A549 treated with RU486 at 1 μM for 4 hours (cell line): ENCODE data around the gene ITM2B. TPM values are rescaled to one million over a fixed set of nuclear protein-coding genes. Genes with fewer than 3 reads are reported as not detected.

Experiments
- total RNA-seq: library from RNA; stranded (reverse); fragments of 200-300 nt; extraction: Qiagen RNA extraction; gene quantifications from 5 replicates; pipeline ENCODE4 v1.2.3, GENCODE V29; 2022; ENCODE audit warnings: low read depth

Gene ITM2B
- 121 to 178 TPM (median 150 TPM) in 5 replicates for total RNA-seq

GRCh38 chr13:48233046-48233888, at the start of gene ITM2B:
Gene ITM2B, plus strand, starts transcription at chr13:48233206. Its CDS starts 155 bp downstream, at chr13:48233361.

GRCh38 chr13:48303359-48304142, 70.5 kb downstream of the ITM2B start, which contains the start of gene RB1:
Gene RB1, plus strand, starts transcription at chr13:48303751. Its CDS starts 162 bp downstream, at chr13:48303913.

Other genes with a start within 250 kb of the ITM2B start
- 26.2 to 31.8 TPM (median 30.1 TPM) in 5 replicates for gene SUCLA2, start 231.9 kb upstream of the ITM2B start, total RNA-seq
- 19.4 to 31.0 TPM (median 29.3 TPM) in 5 replicates for gene NUDT15, start 195.5 kb upstream of the ITM2B start, total RNA-seq
- 29.3 to 46.4 TPM (median 37.0 TPM) in 5 replicates for gene MED4, start 138.1 kb upstream of the ITM2B start, total RNA-seq
- gene RB1, start 70.5 kb downstream of the ITM2B start, total RNA-seq = 10.4 to 16.9 TPM (median 12.8 TPM) in 5 replicates
- gene LPAR6, start 179.9 kb downstream of the ITM2B start, total RNA-seq = 0.18 to 1.5 TPM (median 0.82 TPM) in 5 replicates